Inflammatory macrophage treated with lipopolysaccharide for 1 hour (primary cell): ENCODE data around the gene SLC6A3.
"Not testable (repeated sequence)": the region's sequence is repeated elsewhere in the genome, so short reads cannot be mapped to it uniquely, and the experiment has no call there.

Experiments
- DNase-seq, 2 donors: peaks; one replicate each; pipeline ENCODE4 v3.0.0-alpha.2; 2020 to 2022

Gene SLC6A3

DNA sequence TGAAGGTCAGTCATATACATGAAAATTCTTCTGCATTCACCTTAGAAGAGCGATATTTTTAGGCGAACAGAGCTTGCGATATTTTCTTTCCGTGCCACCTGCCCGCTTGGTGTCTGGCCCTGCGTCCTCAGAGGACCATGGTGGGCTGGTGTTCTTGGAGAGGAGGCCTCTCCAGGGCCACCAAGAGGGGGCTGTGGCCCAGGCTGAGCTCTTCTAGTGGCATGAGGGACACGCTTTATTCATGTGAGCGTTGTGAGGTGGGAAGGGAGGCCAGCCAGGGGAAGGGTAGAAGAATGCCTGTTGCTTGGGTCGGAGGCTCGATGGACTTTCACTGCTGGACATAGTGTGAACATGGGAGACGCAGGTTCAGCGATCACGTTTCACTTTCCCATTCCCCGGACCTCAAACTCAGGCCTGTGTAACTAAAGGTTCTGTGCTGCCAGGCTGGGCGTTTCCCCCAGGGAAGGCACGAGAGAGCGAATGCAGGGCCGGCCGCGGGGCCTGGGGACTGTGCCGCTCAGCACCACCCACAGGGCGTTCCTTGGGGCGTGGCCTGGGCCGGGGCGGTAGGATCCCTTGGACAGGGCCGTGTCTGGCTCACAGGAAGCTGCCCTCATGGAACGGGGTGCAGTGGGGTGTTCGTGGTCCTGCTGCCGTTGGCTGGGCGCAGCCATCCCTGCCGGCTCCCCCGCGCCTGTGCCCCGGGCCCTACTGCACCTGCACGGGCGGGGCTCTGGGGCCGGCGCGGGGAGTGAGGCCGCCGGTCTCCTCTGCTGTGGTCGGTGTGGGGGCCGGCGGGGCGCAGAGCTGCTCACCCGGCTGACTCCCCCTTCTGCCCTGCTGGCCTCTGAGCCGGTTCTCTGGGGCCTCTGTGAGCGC lies 59.6 kb downstream of the SLC6A3 start:
- DNase-seq: peak; percentile 64 to 81

DNA sequence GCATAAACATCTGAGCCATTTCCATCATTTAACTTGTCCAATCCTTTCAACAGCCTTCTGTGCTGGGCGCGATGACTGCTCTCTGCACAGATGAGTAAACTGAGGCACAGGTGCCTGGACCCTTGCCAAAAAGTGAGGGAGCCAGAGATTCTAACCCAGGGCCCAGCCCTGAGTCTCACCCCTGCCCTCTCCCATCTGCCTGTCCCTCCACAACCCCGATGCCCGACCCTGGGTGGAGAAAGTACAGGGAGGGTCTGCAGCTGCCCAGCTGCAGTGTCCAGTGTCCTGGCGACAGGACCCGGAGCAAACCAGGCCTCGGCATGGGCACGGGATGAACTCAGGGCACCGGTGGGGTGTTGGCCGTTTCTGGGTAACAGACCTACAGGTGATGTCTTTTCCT lies 60.7 kb downstream of the SLC6A3 start:
- no peak for DNase-seq

DNA sequence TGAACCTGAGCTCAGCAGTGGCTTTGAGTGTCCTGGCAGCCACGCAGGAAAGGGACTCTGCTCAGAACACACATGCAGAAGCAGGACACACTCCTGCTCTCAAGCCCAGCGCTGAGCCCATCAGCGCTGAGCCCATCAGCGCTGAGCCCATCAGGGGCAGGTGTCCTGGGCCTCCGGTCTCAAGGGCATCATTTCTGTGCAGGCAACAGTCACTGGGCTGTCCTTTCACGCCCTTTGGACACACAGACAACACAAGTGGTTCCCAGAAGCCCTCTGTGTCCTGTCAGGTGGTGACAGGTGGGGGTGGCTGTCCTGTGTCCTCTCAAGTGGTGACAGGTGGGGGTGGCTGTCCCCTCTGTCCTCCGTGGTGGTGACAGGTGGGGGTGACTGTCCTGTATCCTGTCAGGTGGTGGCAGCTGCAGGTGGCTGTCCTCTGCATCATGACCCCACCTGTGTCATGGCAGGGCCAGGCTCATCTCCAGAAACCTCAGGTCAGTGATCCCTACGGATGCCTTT lies 61.3 kb downstream of the SLC6A3 start:
- no peak for DNase-seq

DNA sequence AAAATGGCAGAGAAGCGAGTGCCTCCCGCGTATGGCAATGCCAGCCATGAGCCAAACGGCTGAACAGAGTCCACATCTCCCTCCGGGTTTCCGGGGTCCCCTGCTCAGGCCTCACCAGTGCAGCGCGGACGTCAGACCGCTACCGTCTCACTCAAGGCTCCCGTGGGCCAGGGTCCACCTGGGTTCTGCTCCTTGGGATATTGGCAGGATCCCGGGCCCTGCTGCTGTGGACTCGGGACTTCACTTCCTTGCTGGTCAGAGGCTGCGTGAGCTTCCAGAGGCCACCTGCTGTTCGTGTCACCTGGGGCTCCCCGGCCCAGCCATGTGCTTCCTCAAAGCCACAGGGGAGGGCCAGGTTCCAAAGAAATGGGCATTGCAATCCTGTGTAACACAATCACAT lies 61.9 kb downstream of the SLC6A3 start:
- DNase-seq: no peak

DNA sequence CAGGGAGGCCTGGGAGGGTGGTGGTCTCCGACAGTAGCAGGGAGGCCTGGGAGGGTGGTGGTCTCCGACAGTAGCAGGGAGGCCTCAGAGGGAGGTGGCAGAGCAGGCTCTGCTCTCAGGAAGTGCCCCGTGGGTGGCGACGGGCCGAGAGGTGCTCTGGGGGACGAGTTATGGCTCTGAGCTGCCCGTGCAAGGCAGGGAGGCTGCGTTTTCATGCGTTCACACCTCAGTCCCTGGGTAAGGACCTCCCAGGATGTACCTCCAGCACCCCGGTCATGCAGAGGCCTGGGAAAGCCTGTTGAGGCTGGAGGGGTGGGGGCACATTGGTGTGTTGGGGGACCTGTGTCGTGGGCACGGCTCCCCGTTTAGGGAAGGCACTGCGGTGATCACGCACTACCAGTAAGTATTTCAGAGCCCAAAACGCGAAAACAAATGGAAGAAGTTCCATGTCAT lies 63.0 kb downstream of the SLC6A3 start:
- DNase-seq: no peak

DNA sequence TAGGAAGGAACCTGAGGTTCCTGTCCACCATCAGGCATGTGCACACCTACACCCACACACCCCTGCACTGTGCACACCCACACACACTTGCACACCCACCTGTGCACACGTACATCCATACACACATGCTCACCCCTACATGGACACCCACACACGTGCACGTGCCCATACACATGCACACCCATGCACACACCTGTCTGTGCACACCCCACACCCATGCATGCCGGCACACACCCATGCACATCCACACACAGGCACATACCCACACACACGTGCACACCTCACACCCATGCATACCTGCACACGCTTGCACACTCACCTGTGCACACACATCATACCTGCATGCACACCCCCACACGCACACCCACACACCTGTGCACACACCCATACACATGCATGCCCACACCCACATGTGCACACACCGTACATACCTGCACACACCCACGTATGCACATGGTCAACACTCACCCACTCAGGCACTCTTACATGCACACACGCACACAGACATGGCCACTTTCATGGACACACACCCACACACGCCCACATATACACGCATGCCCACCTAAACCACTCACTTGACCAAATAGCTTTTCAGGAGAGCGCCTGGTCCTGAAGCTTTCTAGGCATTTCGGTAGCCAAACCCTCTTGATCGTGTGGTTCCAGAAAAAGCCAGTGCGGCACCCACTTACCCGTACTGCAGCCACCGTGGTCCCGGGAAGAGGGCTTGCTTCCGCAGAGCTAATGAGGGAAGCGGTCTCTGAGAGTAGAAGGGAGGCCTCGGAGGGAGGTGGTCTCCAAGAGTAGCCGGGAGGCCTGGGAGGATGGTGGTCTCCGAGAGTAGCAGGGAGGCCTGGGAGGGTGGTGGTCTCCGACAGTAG lies 63.6 kb downstream of the SLC6A3 start:
- no peak for DNase-seq

DNA sequence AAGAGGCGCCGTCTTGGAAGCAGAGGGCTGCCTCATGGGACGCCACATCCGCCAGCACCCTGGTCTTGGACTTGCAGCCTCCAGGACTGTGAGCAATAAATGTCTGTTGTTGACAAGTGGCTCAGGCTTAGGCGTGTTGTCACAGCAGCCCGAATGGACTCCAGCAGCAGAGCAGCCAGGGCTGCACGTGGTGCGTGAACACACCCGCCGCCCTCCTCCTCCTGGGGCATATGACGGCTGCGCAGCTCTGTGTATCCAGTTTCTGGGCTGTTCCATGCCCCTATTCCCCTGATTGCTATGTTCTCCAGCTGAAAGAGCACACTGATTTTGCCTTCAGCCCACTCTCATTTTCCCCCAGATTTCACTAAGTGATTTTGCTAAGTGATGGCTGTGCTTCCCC lies 64.3 kb downstream of the SLC6A3 start:
- DNase-seq: no peak

DNA sequence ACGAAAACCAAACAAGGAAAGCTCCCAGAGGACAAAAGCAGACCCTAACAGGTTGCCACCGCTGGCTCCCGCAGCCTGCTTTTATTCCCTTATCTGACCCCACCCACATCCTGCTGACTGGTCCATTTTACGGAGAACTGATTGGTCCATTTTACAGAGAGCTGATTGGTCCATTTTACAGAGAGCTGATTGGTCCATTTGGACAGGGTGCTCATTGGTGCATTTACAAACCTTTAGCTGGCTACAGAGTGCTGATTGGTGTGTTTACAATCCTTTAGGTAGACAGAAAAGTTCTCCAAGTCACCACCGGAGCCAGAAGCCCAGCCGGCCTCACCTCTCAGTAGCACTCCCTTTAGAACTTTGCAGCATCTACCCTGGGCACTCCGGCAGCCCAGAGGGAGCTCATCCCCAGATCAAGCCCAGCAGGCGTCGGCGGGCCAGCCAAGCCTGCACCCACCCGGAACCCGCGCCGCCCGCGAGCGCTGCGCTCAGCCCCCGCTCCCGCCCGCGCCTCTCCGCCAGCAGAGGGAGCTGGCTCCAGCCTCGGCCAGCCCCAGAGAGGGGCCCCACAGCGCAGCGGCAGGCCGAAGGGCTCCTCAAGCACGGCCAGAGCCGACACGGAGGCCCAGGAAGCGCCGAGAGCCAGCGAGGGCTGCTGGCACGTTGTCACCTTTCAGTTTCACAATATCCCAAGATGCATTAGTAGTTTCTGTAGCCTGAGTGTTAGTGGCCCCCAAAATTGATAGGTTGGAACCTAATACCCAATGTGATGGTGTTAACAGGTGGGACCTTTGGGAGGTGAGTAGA lies 65.0 kb downstream of the SLC6A3 start:
- peak in 1 of 2 donors; percentile 19 for DNase-seq

DNA sequence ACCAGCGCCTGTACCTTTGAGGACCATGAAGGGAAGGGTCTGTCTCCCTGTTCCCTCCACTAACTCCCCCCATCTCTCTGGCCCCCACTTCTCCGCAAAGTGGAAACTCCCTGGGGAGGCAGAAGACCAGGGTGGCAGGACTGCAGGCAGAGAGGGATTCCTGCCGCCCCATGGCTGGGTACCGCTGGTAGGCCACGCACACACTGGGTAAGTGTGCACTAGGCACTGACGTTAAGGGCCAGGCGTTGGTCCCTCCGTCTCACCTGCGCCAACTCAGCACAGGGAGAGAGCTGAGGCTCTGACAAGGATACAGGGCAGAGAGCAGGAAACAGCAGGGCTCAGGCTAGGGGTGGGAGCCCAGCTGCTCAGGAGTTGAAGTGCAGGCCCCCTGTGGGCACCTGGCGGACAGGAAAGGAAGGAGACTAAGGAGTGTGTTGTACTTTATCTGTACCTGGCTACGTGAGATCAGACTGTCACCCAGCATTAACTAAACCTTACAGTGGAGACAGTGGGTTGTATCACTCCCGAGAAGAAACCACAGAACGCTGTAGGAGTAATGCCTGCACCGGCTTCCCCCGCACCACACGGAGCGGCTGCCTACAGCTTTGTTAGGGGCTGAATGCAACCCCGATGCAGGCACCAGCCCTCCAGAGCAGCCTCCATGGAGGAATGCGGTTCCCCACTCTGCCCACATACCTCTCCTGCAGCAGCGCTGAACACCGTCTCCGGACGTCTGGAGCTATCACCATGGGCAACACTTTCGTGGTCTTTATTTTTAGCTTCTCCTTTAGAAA lies 66.2 kb downstream of the SLC6A3 start:
- DNase-seq: no peak

DNA sequence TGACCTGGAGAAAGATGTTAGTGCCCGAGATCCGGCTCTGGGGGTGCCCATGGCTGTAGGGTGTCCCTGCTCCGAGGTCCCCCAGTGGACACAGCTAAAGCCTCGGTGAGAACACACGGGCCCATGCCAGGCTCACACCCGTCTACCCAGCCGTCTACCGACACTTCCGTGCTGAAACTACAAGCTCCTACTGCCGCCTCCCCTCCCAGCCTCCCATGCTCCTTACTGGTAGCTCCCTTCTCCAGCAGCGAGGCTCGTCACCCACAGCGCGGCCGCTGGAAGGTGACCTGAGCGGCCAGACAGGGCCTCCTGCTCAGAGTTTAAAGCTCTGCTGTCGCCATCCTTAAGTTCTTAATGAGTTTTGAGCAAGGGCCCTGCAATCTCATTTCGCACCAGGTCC lies 67.1 kb downstream of the SLC6A3 start:
- no peak for DNase-seq

DNA sequence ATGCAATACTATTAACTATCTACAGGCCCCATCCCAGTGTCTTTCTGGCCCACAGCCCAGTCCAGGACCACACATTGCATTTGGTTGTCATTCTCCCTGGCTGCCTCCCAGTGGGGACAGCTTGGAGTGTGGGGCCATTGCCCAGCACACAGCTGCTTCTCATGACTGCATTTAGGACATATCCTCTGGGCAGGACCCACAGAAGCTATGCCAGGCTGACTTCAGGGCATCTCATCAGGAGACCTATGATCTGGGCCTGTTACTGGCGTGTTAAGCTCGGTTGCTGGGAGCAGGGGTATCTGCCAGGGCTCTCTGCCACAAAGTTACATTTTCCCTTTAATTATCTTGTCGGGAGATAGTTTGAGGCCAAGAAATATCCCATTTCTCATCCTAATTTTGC lies 68.3 kb downstream of the SLC6A3 start:
- no peak for DNase-seq

DNA sequence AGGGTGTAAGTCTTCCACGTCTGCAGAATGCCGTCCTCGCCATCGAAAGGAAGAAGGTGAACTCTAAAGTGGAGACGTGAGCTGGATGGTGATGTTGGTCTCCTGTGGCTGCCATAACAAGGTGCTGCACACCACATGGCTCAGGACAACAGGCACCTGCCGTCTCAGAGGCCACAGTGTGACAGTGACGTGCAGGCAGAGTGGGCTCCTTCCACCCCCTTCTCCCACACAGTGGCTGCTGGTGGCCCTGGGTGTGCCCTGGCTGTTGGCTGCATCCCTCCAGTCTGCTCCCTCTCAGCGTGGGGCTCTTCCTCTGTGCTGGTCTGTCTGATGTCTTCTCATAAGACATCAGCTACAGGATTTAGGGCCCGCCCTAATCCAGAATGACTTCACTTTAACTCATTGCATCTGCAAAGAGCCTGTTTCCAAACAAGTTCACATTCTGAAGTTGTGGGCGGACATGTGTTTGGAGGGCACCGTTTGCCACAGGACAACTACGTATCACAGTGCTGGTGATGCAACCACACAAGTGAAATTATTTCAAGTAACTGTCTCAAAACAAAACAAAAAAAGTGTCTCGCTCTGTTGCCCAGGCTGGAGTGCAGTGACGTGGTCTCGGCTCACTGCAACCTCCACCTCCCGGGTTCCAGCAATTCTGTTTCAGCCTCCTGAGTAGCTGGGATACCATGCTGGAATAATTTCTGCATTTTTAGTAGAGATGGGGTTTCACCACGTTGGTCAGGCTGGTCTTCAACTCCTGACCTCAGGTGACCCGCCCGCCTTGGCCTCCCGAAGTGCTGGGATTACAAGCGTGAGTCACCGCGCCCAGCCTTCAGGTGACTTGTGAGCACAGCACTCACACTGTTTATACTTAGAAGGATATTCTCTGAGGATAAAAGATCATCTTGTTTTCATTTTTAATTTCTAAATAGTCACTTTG lies 69.1 kb downstream of the SLC6A3 start:
- no peak for DNase-seq

DNA sequence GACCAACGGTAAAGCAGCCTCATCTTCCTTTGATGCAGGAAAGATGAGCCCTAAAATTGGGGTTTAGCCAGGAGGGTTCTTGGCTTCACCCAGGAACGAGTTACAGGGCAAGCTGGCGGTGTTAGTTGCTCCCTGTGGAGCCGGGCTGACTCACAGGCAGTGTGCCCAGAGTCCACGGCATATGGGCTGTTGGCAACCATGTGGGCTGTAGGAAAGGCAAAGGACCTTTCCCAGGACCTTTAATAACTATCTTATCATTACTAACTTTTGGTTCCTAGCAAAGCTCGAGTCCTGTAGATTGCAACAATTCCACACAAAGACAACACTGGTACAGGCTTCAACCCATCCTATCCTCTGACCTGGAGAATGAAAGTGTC lies 70.6 kb downstream of the SLC6A3 start:
- DNase-seq: no peak

DNA sequence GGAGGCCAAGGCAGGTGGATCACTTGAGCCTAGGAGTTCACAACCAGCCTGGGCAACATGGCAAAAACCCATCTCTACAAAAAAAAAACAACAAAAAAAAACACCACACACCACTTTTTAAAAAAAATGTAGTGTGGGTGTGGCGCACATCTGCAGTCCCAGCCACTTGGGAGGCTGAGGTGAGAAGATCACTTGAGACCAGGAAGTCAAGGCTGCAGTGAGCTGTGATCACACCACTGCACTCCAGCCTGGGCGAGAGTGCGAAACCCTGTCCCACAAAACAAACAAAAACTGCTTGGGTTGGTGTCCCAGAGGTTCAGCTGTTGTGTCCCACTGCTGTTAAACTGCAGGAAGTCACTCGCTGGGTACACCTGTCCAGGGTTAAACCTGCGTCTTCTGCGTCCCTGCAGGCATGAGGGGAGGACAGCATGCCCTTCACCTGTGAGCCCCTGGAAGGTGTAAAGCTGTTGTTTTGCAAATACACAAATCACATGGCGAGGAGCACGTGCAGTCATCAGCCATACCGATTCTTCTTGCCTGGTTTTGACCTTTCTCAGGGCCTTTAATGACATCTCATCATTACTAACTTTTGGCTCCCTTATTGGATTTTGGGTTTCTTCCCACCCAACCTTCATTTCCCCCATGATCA lies 71.1 kb downstream of the SLC6A3 start:
- no peak for DNase-seq

DNA sequence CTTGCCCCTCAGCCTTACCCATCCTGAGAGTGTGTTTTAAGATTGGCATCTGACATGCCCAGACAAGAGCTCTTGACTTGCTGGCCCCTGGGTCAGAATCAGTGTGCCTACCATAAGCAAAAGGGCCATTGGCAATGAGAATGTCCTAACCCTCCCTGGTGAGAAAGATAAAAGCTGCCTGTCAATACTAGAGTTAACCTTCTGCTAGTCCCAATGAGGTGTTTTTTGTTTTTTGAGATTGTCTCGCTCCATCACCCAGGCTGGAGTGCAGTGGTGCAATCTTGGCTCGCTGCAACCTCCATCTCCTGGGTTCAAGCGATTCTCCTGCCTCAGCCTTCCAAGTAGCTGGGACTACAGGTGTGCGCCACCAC lies 73.3 kb downstream of the SLC6A3 start:
- not testable (repeated sequence) for DNase-seq

DNA sequence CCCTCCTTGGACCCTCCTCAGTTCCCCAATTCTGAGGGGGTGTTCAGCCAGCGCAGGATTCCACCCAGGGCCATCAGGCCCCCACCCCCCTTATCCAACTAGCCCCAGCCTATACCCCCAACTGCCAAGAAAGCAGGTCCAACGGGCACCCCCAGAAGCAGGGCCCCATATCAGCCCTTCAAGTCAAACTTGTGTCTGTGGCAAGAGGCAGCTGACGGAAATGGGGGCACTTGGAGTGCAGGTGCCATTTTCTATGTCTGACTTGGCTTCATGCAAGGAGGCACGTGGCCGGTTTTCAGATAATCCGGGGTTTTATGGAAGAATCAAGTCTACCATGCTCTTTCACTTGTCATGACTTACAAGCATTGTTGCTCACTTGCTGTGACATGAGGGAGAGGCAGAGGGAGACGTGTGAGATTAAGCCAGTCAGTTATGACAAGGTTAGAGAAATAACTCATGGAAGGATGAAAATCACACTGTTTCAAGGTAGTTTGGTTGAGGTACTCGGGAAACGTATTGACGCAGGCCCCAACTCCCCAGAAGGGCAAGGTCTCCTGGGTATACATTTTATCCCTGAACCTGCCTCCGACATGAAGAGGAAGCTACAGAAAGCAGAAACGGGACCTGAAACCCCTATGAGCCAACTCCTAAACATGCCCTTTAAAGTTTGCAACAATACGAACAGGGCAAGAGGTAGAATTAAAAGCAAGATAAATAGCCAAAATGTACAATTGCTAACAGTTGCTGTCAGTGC lies 73.8 kb downstream of the SLC6A3 start:
- DNase-seq: no peak

DNA sequence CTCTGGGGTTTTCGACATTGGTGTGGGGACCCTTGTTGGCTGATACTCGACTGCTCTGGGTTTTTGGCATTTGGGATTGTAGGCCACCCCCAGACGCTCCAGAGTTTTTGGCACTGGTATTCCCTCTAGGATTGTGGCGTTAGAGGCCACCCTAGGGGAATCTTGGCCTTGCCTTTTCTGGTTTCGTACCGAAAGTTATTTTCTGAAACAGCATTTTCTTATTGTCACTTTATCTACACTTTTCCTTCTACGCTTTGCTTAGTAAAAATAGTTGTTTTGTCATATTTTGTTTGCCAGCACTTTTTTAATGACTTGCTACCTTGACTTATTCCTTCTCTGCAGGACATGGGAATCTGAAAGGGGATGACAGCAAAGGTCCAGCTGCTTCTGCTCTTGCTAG lies 75.2 kb downstream of the SLC6A3 start:
- DNase-seq: no peak

DNA sequence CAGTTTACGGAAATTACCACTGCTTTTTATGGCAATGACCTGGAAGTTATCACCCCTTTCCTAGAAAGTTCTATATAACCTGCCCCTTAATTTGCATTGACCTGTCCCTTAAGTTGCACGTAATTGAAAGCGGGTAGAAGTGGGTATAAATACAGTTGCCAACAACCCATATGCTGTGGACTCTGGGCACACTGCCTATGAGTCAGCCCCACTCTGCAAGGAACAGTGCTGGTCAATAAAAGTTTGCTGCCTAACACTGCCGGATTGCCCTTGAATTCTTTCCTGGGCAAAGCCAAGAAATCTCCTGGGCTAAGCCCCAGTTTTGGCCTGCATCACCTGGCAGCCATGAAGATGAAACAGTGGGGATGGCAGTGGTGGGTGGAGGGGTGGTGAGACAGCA lies 76.5 kb downstream of the SLC6A3 start:
- DNase-seq: no peak

DNA sequence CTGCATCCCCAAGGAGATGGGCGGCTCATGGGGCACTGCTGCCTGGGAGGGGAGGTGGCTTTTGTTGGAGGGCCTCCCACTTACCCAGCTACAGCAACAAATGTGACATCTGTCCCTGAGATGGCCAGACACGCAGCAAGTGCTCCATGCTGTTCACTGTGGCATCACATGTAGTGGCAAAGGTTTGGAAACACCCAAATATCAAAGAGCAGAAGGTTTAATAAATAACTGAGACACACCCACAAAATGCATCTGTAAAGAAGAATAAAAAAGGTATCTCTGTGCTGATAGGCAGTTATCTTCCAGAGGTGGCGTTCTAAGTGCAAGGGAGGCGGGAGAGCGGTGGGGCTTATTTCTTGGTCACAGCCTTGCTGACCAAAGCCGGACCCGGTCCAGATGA lies 77.0 kb downstream of the SLC6A3 start:
- no peak for DNase-seq

DNA sequence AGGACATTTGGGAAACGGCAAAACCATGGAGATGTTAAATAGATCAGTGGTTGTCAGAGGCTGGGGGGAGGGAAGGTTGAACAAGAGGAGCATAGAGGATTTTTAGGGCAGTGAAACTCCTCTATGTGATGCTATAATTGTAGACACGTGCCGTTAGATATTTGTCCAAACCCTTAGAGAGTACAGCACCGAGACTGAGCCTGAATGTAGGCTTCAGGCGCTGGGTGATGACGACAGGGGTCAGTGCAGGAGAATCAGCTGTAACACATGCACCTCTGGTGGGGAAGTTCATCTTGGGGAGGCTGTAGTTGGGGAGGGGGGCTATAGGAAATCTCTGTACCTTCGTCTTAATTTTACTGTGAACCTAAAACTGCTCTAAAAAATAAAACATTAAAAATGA lies 78.1 kb downstream of the SLC6A3 start:
- DNase-seq: no peak
